Measurements from ENCODE around the gene CLIP4. TPM values are rescaled to one million over a fixed set of nuclear protein-coding genes. Genes with fewer than 3 reads are reported as not detected.

Gene CLIP4
- total and polyA plus RNA-seq, 10 of the 15 experiments (the other 5 are each of a cell fraction or from before 2014, with no cell fraction given), result 5.5 to 34.9 (median 16.8) TPM

GRCh38 chr2:29209551-29209950 lies 94.3 kb downstream of the CLIP4 start:
- ChIA-PET SMC1A (ENCODE audit: uncharacterized antibody, unreplicated experiment) (no interaction called here), POLR2A (interaction anchor here (0.6 kb wide), 1 partner anchor 254 kb away, joined by 3 read pairs; no protein-coding TSS in a partner anchor), CTCF (interaction anchor here (1.4 kb wide), 1 partner anchor 251 kb away, joined by 6 read pairs; no protein-coding TSS in a partner anchor), RAD21 (ENCODE audit: unreplicated experiment) (no interaction called here)
- no peaks in the 10 kb centered on the region for H3K27me3 ChIP-seq (replicated peaks in 1 of 2; ENCODE audit: control insufficient read depth in 2 of 2, insufficient read depth in 2 of 2, low read length in 1 of 2)
- no peaks in the 10 kb centered on the region for H3K4me1 ChIP-seq (ENCODE audit: control insufficient read depth, insufficient read depth, low read length)
- no TSS peak for BruUV-seq (replicated peaks)
- H3K4me2 ChIP-seq (ENCODE audit: control insufficient read depth, insufficient read depth), result no peak overlapping the region
- no peak overlapping the region for H3K4me3 ChIP-seq
- TF ChIP-seq POLR2AphosphoS5 (IDR thresholded peaks at IDR 0.05; ENCODE audit: low read length) (no peak), CHD4 (IDR thresholded peaks at IDR 0.05) (no peak), ZBED1 (IDR thresholded peaks at IDR 0.05; ENCODE audit: borderline replicate concordance) (no peak), E2F8 (IDR thresholded peaks at IDR 0.05; ENCODE audit: low read depth, partially characterized antibody) (no peak), ZNF592 (IDR thresholded peaks at IDR 0.05) (no peak), FOS (IDR thresholded peaks at IDR 0.05; ENCODE audit: borderline replicate concordance, extremely low read depth, insufficient read length) (no peak), EGR1 (IDR thresholded peaks at IDR 0.05; ENCODE audit: borderline replicate concordance in 1 of 2, low read depth in 2 of 2, low read length in 2 of 2) (no peak), KDM1A (IDR thresholded peaks at IDR 0.05; ENCODE audit: borderline replicate concordance) (no peak), KLF5 (IDR thresholded peaks at IDR 0.05; ENCODE audit: partially characterized antibody) (no peak), BCL11A (IDR thresholded peaks at IDR 0.05; ENCODE audit: low read depth, low read length) (no peak), MEF2A (IDR thresholded peaks at IDR 0.05; ENCODE audit: insufficient read depth, low read depth, low read length) (no peak)
- TF ChIP-seq, protein P1, sequence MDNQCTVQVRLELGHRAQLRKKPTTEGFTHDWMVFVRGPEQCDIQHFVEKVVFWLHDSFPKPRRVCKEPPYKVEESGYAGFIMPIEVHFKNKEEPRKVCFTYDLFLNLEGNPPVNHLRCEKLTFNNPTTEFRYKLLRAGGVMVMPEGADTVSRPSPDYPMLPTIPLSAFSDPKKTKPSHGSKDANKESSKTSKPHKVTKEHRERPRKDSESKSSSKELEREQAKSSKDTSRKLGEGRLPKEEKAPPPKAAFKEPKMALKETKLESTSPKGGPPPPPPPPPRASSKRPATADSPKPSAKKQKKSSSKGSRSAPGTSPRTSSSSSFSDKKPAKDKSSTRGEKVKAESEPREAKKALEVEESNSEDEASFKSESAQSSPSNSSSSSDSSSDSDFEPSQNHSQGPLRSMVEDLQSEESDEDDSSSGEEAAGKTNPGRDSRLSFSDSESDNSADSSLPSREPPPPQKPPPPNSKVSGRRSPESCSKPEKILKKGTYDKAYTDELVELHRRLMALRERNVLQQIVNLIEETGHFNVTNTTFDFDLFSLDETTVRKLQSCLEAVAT (IDR thresholded peaks at IDR 0.05), result no peak
- TF ChIP-seq, protein P2, sequence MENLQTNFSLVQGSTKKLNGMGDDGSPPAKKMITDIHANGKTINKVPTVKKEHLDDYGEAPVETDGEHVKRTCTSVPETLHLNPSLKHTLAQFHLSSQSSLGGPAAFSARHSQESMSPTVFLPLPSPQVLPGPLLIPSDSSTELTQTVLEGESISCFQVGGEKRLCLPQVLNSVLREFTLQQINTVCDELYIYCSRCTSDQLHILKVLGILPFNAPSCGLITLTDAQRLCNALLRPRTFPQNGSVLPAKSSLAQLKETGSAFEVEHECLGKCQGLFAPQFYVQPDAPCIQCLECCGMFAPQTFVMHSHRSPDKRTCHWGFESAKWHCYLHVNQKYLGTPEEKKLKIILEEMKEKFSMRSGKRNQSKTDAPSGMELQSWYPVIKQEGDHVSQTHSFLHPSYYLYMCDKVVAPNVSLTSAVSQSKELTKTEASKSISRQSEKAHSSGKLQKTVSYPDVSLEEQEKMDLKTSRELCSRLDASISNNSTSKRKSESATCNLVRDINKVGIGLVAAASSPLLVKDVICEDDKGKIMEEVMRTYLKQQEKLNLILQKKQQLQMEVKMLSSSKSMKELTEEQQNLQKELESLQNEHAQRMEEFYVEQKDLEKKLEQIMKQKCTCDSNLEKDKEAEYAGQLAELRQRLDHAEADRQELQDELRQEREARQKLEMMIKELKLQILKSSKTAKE (IDR thresholded peaks at IDR 0.05; ENCODE audit: low read depth, poor library complexity, severe bottlenecking), result no peak
- intact Hi-C loops (cut with micrococcal nuclease; ENCODE audit: unreplicated experiment), result no loop called here
- no peaks in the 10 kb centered on the region for H4K20me1 ChIP-seq (ENCODE audit: control insufficient read depth, insufficient read depth)
- no peak for FAIRE-seq
- WGBS (ENCODE audit: insufficient coverage, insufficient replicate concordance, low lambda C conversion rate, missing lambda C conversion rate), result 99% methylated on average over 5 of the region's 5 CpGs
- H3K27ac ChIP-seq (ENCODE audit: control insufficient read depth, insufficient read depth), result no peak overlapping the region
- in situ Hi-C loops (cut with MboI), result no loop called here
- no peaks in the 10 kb centered on the region for H3K36me3 ChIP-seq (ENCODE audit: control insufficient read depth in 2 of 2, insufficient read depth in 2 of 2, low read length in 1 of 2)
- H3K9ac ChIP-seq (ENCODE audit: control insufficient read depth, insufficient read depth, low read length), result no peak overlapping the region
- no peaks in the 10 kb centered on the region for H3K79me2 ChIP-seq (ENCODE audit: control insufficient read depth, insufficient read depth, low read length)
- DNase-seq (ENCODE audit: low read depth, low spot score), result no peak
- ATAC-seq, result no peak
- H2AFZ ChIP-seq (ENCODE audit: control insufficient read depth, low read depth, low read length), result no peak overlapping the region
- no peaks in the 10 kb centered on the region for H3K9me3 ChIP-seq (replicated peaks; ENCODE audit: control insufficient read depth, insufficient read depth, low read length)

Measured in GM12878 (cell line).